Tibial nerve (tissue), 4 donors: Measurements from ENCODE around the gene HOXB7.

Source experiments
- EP300 ChIP-seq, 2 donors: sonication (generic); formaldehyde crosslinking; IDR thresholded peaks; one replicate each; pipeline ENCODE4 v1.6.1; 2017; ENCODE audit warnings: antibody characterized with exemption in 2 of 2, mild to moderate bottlenecking in 1 of 2
- POLR2A ChIP-seq, 2 donors: fragments of 450-650 bp; IDR thresholded peaks; one replicate each; pipeline ENCODE4 v1.6.1; 2017; ENCODE audit warnings: antibody characterized with exemption in 2 of 2, mild to moderate bottlenecking in 2 of 2, moderate library complexity in 2 of 2
- TF ChIP-seq, protein P1 (sequence below), 5 experiments: fragments of 200-600 bp in 3 of 5; fragments of 450-650 bp in 2 of 5; sonication (generic) in 3 of 5; IDR thresholded peaks; one replicate each; pipeline ENCODE4 v1.5.1; 2016 to 2019; ENCODE audit warnings: antibody characterized with exemption in 5 of 5, mild to moderate bottlenecking in 3 of 5, moderate library complexity in 2 of 5

GRCh38 chr17:48647103-48647962 lies 36.5 kb upstream of the HOXB7 start:
- TF ChIP-seq, protein P1, sequence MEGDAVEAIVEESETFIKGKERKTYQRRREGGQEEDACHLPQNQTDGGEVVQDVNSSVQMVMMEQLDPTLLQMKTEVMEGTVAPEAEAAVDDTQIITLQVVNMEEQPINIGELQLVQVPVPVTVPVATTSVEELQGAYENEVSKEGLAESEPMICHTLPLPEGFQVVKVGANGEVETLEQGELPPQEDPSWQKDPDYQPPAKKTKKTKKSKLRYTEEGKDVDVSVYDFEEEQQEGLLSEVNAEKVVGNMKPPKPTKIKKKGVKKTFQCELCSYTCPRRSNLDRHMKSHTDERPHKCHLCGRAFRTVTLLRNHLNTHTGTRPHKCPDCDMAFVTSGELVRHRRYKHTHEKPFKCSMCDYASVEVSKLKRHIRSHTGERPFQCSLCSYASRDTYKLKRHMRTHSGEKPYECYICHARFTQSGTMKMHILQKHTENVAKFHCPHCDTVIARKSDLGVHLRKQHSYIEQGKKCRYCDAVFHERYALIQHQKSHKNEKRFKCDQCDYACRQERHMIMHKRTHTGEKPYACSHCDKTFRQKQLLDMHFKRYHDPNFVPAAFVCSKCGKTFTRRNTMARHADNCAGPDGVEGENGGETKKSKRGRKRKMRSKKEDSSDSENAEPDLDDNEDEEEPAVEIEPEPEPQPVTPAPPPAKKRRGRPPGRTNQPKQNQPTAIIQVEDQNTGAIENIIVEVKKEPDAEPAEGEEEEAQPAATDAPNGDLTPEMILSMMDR (IDR thresholded peaks at IDR 0.05) = no peak
- TF ChIP-seq POLR2A (IDR thresholded peaks at IDR 0.05) = no peak
- no peak for TF ChIP-seq EP300 (IDR thresholded peaks at IDR 0.05)
